Testis (tissue), 2 donors: ENCODE measurements around the gene HK1.

Experiments used
- POLR2A ChIP-seq: fragments of 450-650 bp; IDR thresholded peaks from one replicate; pipeline ENCODE4 v1.6.1; 2017; ENCODE audit warnings: antibody characterized with exemption, mild to moderate bottlenecking, moderate library complexity
- TF ChIP-seq, protein P1 (sequence below), 3 experiments: fragments of 450-650 bp in 2 of 3; fragments of 200-600 bp in 1 of 3; sonication (generic) in 1 of 3; IDR thresholded peaks; one replicate each; pipeline ENCODE4 v1.5.1; 2016 to 2019; ENCODE audit warnings: antibody characterized with exemption in 3 of 3, mild to moderate bottlenecking in 2 of 3, moderate library complexity in 1 of 3

DNA sequence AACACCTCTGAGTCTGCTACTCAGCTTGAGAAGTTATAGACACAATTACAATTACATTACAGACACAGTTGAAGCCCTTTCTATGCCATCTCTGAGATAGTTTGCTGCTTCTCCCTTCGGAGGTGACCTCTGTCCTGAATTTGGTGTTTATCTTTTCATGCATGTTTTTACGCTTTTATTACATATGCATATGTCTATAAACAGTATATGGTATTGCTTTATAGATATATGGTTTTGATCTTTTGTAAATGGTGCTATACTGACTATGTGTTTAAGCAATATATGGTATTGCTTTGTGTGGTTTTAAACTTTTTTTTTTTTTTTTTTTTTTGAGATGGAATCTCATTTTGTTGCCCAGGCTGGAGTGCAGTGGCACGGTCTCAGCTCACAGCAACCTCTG lies 48.4 kb downstream of the HK1 start:
- TF ChIP-seq, protein P1, sequence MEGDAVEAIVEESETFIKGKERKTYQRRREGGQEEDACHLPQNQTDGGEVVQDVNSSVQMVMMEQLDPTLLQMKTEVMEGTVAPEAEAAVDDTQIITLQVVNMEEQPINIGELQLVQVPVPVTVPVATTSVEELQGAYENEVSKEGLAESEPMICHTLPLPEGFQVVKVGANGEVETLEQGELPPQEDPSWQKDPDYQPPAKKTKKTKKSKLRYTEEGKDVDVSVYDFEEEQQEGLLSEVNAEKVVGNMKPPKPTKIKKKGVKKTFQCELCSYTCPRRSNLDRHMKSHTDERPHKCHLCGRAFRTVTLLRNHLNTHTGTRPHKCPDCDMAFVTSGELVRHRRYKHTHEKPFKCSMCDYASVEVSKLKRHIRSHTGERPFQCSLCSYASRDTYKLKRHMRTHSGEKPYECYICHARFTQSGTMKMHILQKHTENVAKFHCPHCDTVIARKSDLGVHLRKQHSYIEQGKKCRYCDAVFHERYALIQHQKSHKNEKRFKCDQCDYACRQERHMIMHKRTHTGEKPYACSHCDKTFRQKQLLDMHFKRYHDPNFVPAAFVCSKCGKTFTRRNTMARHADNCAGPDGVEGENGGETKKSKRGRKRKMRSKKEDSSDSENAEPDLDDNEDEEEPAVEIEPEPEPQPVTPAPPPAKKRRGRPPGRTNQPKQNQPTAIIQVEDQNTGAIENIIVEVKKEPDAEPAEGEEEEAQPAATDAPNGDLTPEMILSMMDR (IDR thresholded peaks at IDR 0.05): no peak
- no peak for TF ChIP-seq POLR2A
